C4-2B (cell line): Measurements from ENCODE around the gene FZD1.

Experiments
- CTCF ChIP-seq: fragments of 450-650 bp; conservative IDR thresholded peaks from 2 replicates; pipeline ENCODE4 v1.5.1; 2017; ENCODE audit warnings: mild to moderate bottlenecking
- ZFX ChIP-seq: fragments of 450-650 bp; IDR thresholded peaks from 2 replicates; pipeline ENCODE4 v1.6.1; 2017

- TF ChIP-seq CTCF, result no peak
- no peak for TF ChIP-seq ZFX
Observed at GRCh38 chr7:91239772-91240171, 24.5 kb upstream of the FZD1 start.
